Activated naive CD4-positive, alpha-beta T cell treated with anti-CD3 and anti-CD28 coated beads, Interleukin-2, amount 50 U/mL, for 24 hours (primary cell): Measurements from ENCODE around the gene HOXC9.
A peak's percentile ranks its signal among the peaks of the same experiment; 100 is the strongest.

Source experiments
- H3K27ac Mint-ChIP-seq: one replicate; pipeline ENCODE4 v1.8.0; 2021; ENCODE audit warnings: mild to moderate bottlenecking, mixed read lengths
- H3K27me3 Mint-ChIP-seq: one replicate; pipeline ENCODE4 v1.8.0; 2021; ENCODE audit warnings: mixed read lengths
- H3K36me3 Mint-ChIP-seq: one replicate; pipeline ENCODE4 v1.8.0; 2021; ENCODE audit warnings: mixed read lengths
- H3K4me1 Mint-ChIP-seq: one replicate; pipeline ENCODE4 v1.8.0; 2021; ENCODE audit warnings: mixed read lengths
- H3K4me3 Mint-ChIP-seq: one replicate; pipeline ENCODE4 v1.8.0; 2021; ENCODE audit warnings: mild to moderate bottlenecking, mixed read lengths
- H3K9me3 Mint-ChIP-seq: one replicate; pipeline ENCODE4 v1.8.0; 2021; ENCODE audit warnings: mixed read lengths

HOXC9 gene

DNA sequence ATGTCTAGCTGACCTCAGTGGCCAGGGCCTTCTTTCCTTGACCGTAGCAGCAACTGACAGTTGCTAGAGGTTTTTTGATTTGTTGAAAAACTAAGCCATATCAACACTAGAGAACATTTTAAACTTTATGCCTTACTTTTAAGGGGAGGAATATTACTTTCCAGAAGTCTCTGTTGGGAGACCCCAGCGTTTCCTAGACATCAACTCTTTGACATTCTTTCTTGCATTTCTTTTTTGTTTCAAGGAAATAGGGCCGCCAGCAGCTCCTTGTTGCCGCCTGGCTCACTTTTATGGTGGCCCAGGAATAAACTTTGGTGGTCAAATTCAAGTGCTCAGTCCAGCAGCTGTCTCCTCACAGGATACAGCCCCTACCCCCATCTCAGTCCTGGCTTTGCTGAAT is 29.5 kb upstream of the HOXC9 start:
- no peaks in the 10 kb centered on the region for H3K9me3 Mint-ChIP-seq
- H3K4me1 Mint-ChIP-seq, result peaks cover 33% of the 10 kb centered on the region
- H3K4me3 Mint-ChIP-seq, result no peak overlapping the region
- H3K27ac Mint-ChIP-seq, result no peak overlapping the region
- peaks cover 6% of the 10 kb centered on the region for H3K36me3 Mint-ChIP-seq
- peaks cover 79% of the 10 kb centered on the region for H3K27me3 Mint-ChIP-seq

DNA sequence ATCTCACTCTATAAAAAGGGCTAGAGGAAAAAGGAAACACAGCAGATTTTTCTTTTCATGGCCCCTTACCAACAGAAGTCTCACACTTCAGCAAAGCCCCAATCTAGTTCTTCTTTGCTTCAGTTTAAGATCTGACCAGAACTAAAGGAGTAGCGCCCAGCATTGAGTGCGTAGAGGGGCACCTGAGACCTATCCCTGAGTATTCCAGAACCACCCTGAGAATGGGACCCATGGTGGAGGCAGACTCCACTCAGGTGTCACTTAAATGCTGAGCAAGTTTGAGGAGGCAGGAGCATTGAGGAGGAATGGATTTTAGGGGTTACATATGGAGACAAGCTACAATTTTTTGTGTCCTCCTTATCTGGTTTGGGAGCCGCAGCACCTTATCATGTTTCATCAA is 28.8 kb upstream of the HOXC9 start:
- peaks cover 79% of the 10 kb centered on the region for H3K27me3 Mint-ChIP-seq
- no peak overlapping the region for H3K27ac Mint-ChIP-seq
- no peaks in the 10 kb centered on the region for H3K9me3 Mint-ChIP-seq
- peaks cover 5% of the 10 kb centered on the region for H3K36me3 Mint-ChIP-seq
- H3K4me1 Mint-ChIP-seq, result peaks cover 32% of the 10 kb centered on the region
- no peak overlapping the region for H3K4me3 Mint-ChIP-seq

DNA sequence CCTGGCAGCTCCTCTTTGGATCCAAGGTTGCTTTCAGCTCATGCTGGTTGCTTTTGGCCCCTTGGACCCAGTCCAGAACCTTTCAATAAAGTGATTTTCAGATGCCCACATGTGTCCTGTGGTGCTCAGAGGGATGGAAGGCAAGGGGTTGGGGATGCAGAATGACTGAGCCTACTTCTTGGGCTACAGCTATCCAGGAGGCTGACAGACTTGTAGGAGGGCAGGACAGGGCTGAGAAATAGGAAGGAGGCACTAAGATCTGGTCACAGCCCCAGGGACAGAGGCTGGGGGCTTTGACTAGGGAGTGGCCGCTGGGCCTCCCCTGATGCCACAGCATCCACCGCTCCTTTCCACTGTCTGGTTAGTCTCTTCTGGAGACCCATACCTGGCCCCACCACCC is 28.3 kb upstream of the HOXC9 start:
- no peaks in the 10 kb centered on the region for H3K9me3 Mint-ChIP-seq
- H3K4me3 Mint-ChIP-seq, result no peak overlapping the region
- peaks cover 76% of the 10 kb centered on the region for H3K27me3 Mint-ChIP-seq
- H3K4me1 Mint-ChIP-seq, result peaks cover 26% of the 10 kb centered on the region
- H3K36me3 Mint-ChIP-seq, result peaks cover 5% of the 10 kb centered on the region
- H3K27ac Mint-ChIP-seq, result peak overlapping the region; percentile 31

DNA sequence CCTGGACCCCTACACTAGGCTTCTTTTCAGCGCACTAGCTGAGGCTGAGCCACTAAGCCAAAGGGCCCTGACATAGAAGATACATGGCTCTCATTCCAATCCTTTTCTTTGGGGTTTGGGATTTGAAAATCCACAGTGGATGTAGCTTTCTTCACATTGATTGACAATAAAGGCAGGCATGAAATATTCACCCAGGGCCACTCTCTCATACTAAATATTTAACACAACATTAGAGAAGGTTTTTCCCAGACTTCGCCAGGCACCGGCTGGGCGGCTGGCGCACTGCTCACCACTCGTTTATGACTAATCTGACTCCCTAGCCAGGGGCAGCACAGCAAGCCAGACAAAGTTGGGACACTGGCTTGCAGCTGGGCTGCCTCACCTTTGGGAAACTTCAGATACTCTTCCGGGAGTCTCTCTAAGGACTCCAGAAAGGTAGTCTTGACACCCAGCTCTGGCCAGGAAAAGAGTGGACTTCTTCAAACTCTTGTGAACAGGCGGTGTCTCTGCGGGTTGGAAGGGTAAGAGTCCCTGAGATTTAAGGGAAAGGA is 27.7 kb upstream of the HOXC9 start:
- Mint-ChIP-seq H3K36me3 (peaks cover 5% of the 10 kb centered on the region), H3K4me1 (peaks cover 25% of the 10 kb centered on the region), H3K4me3 (no peak overlapping the region), H3K27me3 (peaks cover 76% of the 10 kb centered on the region), H3K9me3 (no peaks in the 10 kb centered on the region), H3K27ac (no peak overlapping the region)

DNA sequence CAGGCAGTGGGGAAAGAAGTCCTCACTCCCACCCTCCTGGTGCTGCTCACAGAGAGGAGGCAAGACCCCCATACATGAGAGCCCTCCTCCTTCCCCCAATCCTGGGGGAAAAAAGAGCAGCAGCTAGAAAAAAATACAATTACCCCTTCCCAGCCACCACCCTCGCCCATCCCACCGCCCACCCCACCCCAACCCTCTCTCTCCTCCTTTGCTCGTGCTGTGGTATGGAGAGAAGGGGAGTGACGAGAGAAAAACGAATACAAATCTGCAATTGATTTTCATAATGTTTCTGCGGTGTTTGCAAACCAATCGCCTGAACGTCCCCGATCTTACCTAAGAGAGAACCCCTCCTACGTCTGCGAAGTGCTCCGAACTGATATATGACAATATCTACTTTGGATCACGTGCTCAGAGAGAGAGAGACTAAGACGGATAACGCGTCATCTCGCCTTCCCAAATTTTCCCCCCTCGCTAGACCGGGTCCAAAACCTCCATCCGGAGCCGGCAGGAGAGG is 27.2 kb upstream of the HOXC9 start, which contains the start of gene HOXC11:
TSS of gene HOXC11 (plus strand) at position 405 of the 514 bp plus-strand sequence. CDS start 116 bp downstream, outside the sequence.
- peaks cover 3% of the 10 kb centered on the region for H3K36me3 Mint-ChIP-seq
- peaks cover 20% of the 10 kb centered on the region for H3K4me1 Mint-ChIP-seq
- H3K27ac Mint-ChIP-seq, result peak within 1 kb of the TSS; percentile 61
- H3K4me3 Mint-ChIP-seq, result peak within 1 kb of the TSS; percentile 43
- no peaks in the 10 kb centered on the region for H3K9me3 Mint-ChIP-seq
- H3K27me3 Mint-ChIP-seq, result peaks cover 76% of the 10 kb centered on the region

DNA sequence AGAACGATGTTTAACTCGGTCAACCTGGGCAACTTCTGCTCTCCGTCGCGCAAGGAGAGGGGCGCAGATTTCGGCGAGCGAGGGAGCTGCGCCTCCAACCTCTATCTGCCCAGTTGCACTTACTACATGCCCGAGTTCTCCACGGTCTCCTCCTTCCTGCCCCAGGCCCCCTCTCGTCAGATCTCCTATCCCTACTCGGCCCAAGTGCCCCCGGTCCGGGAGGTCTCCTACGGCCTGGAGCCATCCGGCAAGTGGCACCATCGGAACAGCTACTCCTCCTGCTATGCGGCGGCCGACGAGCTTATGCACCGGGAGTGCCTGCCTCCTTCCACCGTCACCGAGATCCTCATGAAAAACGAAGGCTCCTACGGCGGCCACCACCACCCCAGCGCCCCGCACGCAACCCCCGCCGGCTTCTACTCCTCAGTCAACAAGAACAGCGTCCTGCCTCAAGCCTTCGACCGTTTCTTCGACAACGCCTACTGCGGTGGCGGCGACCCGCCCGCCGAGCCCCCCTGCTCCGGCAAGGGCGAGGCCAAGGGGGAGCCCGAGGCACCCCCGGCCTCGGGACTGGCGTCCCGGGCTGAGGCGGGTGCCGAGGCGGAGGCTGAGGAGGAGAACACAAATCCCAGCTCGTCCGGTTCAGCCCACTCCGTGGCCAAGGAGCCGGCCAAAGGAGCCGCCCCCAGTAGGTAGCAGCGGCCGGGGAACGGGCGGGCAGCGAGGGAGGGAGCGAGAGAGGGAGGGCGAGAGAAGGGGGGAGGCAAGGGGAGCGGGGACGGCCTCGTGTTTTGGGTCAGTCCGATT is 26.5 kb upstream of the HOXC9 start:
- H3K9me3 Mint-ChIP-seq, result no peaks in the 10 kb centered on the region
- H3K4me3 Mint-ChIP-seq, result peak overlapping the region; percentile 43
- H3K36me3 Mint-ChIP-seq, result peaks cover 3% of the 10 kb centered on the region
- H3K4me1 Mint-ChIP-seq, result peaks cover 20% of the 10 kb centered on the region
- peak overlapping the region; percentile 61 for H3K27ac Mint-ChIP-seq
- H3K27me3 Mint-ChIP-seq, result peaks cover 74% of the 10 kb centered on the region

DNA sequence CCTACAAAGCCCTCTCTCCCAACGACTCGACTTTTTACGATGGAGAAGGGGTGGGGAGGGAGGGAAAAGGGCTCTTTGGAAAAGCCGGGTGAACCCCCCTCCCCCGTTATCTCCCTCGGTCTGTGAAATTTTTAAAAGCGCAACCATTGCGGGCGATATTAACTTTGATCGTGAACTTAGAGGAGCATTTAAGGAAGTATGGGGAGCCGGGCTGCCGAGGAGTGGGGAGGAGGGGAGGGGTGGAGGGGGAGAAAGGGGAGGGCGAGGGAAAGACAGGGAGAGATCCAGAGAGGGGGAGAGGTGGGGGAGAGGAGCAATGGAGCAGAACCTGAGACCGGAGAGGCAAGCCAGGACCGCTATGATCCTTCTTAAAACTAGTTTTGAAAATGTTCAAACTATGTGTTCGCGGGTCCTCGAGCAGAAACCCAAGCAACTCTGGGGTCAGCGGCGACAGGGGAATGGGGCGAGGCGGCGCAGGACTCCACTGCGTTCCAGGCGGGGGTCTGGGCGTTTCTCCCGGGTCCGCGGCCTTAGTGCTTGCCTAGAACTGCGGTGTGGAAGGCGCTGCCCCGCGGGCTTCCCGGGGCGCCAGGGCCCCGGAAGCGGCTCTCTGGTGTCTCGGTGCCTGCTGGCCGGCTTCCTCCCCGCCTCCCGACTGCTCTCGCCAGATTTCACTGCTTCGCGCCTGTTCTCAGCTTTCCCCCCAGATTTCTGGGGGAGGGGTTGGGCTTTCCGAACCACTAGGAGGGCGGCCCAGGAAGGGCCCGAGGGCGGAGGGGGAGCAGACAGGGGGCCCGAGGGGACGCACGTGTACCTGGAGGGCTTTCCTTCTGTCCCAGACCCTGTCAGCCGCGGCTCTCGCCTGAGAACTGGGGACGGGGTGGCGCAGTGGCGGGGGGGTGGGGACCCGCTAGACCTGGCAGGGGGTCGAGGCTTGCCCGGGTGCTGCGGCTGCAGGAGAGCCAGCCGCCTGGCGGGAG is 25.6 kb upstream of the HOXC9 start, which contains the start of gene HOTAIR:
TSS of gene HOTAIR (minus strand) at position 871 of the 980 bp plus-strand sequence.
- H3K36me3 Mint-ChIP-seq, result peaks cover 3% of the 10 kb centered on the region
- H3K27ac Mint-ChIP-seq, result no peak within 1 kb of the TSS
- H3K4me1 Mint-ChIP-seq, result peaks cover 20% of the 10 kb centered on the region
- peaks cover 74% of the 10 kb centered on the region for H3K27me3 Mint-ChIP-seq
- H3K9me3 Mint-ChIP-seq, result no peaks in the 10 kb centered on the region
- H3K4me3 Mint-ChIP-seq, result peak within 1 kb of the TSS; percentile 74

DNA sequence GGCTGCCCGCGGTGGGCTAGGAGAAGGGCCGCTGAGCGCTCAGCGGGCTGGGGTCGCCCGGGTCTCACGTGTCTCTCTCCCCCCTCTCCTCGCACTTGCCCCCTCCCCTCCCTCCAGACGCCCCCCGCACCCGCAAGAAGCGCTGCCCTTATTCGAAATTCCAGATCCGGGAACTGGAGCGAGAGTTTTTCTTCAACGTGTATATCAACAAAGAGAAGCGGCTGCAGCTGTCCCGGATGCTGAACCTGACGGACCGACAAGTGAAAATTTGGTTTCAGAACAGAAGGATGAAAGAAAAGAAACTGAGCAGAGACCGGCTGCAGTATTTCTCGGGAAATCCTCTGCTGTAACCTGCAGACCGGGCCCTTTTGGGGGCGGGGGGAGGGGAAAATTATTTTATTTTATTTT is 24.9 kb upstream of the HOXC9 start:
- no peak overlapping the region for H3K27ac Mint-ChIP-seq
- H3K4me3 Mint-ChIP-seq, result no peak overlapping the region
- H3K36me3 Mint-ChIP-seq, result peaks cover 3% of the 10 kb centered on the region
- H3K4me1 Mint-ChIP-seq, result peaks cover 20% of the 10 kb centered on the region
- H3K9me3 Mint-ChIP-seq, result no peaks in the 10 kb centered on the region
- peaks cover 75% of the 10 kb centered on the region for H3K27me3 Mint-ChIP-seq

DNA sequence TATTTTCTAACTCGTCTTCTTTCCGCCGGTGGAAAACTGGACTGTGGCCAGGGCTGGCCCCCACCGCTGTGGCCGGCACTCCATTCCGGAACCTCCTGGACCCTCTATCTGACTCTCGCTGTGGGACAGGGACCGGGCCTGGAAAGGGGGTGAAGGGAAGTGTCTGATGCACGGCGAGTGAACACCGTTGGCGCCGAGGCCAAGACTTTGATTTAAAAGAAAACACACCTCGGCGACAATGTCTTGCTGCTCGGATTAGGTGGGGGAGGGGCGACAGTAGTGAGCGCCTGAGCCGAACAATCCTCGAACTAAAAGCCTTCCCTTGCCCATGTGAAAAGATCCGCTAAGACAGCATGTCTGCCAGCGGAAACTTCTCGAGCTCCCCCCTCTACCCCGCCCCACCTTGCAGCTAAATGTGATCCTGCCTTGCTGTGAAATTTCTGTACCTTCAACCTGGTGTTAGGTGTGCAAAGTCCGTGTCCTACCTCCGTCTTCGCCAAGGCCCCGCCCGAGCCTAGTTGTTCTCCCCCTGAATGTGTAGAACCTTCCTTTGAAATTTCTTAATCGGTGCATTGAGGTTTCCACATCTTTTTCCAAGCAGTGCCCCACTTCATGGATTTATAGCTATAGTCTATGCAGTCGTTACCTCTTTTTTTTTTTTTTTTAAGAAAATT is 24.3 kb upstream of the HOXC9 start:
- Mint-ChIP-seq H3K4me3 (peak overlapping the region; percentile 68), H3K9me3 (no peaks in the 10 kb centered on the region), H3K27ac (no peak overlapping the region), H3K4me1 (peaks cover 20% of the 10 kb centered on the region), H3K36me3 (peaks cover 7% of the 10 kb centered on the region), H3K27me3 (peaks cover 76% of the 10 kb centered on the region)

DNA sequence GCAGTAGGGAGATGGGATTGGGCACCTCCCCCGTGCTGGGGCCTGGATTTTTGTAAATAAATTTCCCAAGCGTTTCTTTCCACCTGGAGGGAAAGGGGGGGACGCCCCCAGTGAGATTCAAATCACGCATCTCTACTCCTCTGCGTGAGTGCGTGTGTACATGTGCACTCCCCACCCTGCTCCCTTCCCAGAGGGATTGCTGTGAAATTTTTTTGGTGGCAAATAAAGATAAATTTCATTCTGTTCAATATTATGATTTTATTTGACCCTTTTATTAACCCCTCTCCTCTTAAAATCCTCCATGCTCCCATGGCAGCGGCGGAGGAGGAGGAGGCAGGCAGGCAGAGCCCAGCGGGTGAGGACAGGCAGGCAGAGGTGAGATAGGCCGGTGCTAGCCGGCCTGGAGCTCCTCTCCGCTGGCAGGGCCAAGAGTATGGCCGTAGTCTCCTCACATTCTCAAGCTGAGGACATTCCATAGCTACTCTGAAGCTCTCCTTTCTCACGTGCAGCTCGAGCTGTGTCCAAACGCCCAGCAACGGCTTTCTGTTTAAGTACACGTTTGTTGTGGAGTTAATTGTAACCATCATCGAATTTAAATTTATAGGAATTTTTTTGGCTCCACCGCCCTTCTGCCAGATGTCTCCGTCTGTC is 23.7 kb upstream of the HOXC9 start:
- Mint-ChIP-seq H3K4me1 (peaks cover 20% of the 10 kb centered on the region), H3K4me3 (no peak overlapping the region), H3K36me3 (peaks cover 7% of the 10 kb centered on the region), H3K9me3 (no peaks in the 10 kb centered on the region), H3K27ac (peak overlapping the region; percentile 46), H3K27me3 (peaks cover 76% of the 10 kb centered on the region)

DNA sequence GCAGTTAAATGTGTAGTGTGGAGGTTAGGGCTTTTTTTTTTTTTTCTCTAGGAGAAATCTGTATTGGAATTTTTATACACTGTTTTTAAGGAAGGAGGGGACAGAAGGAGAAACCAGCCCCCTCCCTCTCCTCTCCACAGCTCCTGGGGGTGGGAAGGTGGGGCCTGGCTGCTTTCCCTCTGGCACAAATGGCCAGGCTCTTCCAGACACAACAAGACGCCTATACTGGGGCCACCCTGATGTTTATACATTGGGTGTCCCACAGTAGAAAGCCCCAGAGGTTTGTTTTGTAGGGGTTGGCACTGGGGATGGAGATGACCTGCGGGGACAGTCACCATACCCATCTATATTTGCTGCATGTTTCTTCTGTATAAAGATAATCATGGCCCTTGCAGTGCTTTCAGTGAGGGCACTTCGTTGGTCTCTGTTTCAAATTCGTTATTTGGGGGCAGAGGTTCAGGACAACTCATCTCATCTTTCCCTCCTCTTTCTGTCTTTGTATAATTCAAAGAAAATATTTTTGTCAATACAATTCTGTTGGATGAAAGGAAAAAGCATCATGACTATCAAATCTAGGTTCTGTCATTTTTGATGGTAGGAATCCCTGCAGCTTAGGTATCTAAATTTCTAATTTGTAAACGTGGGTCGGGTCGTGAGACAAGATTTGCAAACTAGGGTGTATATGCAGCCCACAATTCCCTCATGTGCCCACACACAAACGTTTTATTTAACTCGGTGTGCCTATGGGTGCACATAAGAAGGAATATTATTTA is 23.0 kb upstream of the HOXC9 start:
- Mint-ChIP-seq H3K4me1 (peaks cover 20% of the 10 kb centered on the region), H3K4me3 (no peak overlapping the region), H3K27me3 (peaks cover 76% of the 10 kb centered on the region), H3K36me3 (peaks cover 7% of the 10 kb centered on the region), H3K9me3 (no peaks in the 10 kb centered on the region), H3K27ac (peak overlapping the region; percentile 46)

DNA sequence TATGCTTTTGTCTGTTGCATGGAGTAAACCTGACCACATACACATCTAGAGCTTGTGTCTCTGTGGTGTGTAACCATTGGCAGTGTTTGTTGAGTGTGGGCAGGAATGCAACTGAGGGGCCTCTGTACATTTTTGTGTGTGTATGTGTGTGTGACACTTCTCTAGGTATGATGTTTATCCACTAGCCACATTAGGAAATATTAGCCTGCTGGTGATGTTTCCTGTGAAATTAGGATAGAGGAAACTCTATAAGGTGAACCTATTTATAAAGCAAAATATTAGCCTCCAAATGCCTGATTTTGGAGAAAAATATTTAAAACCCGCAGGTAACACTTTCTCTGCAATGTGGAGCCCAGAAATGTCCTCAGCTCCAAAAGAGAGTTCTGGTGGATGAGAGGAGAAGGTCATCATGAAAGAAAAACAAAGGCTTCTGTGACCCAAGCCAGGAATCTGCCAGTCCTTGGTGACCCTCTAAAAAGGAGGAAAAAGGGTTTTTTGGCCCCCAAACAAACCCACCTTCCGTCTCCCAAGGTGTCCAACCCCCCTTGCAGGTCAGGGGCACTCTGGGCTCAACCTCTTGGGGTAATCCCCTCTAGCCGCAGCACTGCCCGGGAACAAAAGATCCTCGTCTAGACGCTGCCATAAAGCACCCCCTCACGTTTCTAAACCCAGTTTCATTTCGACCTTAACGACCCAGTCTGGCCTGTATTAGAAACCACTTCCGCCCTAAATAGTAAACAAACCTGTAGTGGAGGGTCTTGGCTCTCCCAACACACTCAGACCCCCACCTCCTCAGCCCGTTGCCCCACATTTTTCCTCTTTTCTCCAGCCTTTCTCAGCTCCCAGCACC is 22.1 kb upstream of the HOXC9 start:
- peaks cover 19% of the 10 kb centered on the region for H3K4me1 Mint-ChIP-seq
- peaks cover 73% of the 10 kb centered on the region for H3K27me3 Mint-ChIP-seq
- no peaks in the 10 kb centered on the region for H3K9me3 Mint-ChIP-seq
- peaks cover 7% of the 10 kb centered on the region for H3K36me3 Mint-ChIP-seq
- peak overlapping the region; percentile 35 for H3K27ac Mint-ChIP-seq
- no peak overlapping the region for H3K4me3 Mint-ChIP-seq
